HCT116 (cell line): Measurements from ENCODE around the gene LTB4R. TPM values are rescaled to one million over a fixed set of nuclear protein-coding genes. Genes with fewer than 3 reads are reported as not detected.

Experiments used
- ATAC-seq: fragments of 200-7000 bp; cut with Tn5 transposase; 2 replicates; pipeline ENCODE4 v1.9.1; 2020; ENCODE audit warnings: mild to moderate bottlenecking, moderate library complexity
- BruUV-seq: library from RNA; stranded (reverse); fragments of 400-500 nt; replicated peaks from 2 replicates; lab custom pipeline; 2021; lab: Mats Ljungman, UMichigan
- CTCF ChIA-PET: fragments of 300-600 bp; sonication (Branson Sonifier 250); formaldehyde crosslinking; loops from one replicate; lab custom pipeline; 2021; ENCODE audit warnings: antibody characterized with exemption; lab: Charles Lee
- POLR2A ChIA-PET: fragments of 300-600, 350-600 bp; sonication (Branson Sonifier 250); formaldehyde crosslinking; loops from one replicate; lab custom pipeline; 2021; ENCODE audit warnings: antibody characterized with exemption; lab: Charles Lee
- RAD21 ChIA-PET, 2 experiments: fragments of 300-600 bp; sonication (Branson Sonifier 250); formaldehyde crosslinking; loops; one replicate each; lab custom pipeline; 2023; ENCODE audit warnings: low total read pairs in 2 of 2; ENCODE audit not compliant: uncharacterized antibody in 2 of 2, unreplicated experiment in 2 of 2, low non-redundant PET in 1 of 2; lab: Charles Lee
- DNase-seq: peaks from one replicate; pipeline ENCODE4 v3.0.0-alpha.2; 2010; ENCODE audit warnings: low read depth, low spot score
- H2AFZ ChIP-seq: fragments of 200-600 bp; shearing (Covaris generic), sonication (generic); 2 replicates; pipeline ENCODE4 v1.6.1; 2017; ENCODE audit warnings: low read depth, mixed run types, mixed read lengths, antibody characterized with exemption, low read length; ENCODE audit not compliant: poor library complexity, severe bottlenecking
- H3K27ac ChIP-seq: 2 replicates; pipeline ENCODE4 v1.5.1; 2012; ENCODE audit warnings: low read depth, low read length
- H3K27me3 ChIP-seq: fragments of 200-600 bp; sonication (generic); 2 replicates; pipeline ENCODE4 v1.6.1; 2016; ENCODE audit warnings: mixed run types, low read length, mixed read lengths; ENCODE audit not compliant: insufficient read depth
- H3K36me3 ChIP-seq, 2 experiments: fragments of 200-500 bp in 1 of 2; fragments of 200-600 bp in 1 of 2; sonication (Bioruptor generic) in 1 of 2; sonication (generic) in 1 of 2; 2 replicates each; pipeline versions ENCODE4 v1.5.1 to v1.6.1; 2014 to 2016; ENCODE audit warnings: low read length in 2 of 2, inconsistent platforms in 1 of 2, mixed read lengths in 1 of 2, mixed run types in 1 of 2; ENCODE audit not compliant: insufficient read depth in 2 of 2, control insufficient read depth in 1 of 2
- H3K4me1 ChIP-seq, 2 experiments: fragments of 200-600 bp in 1 of 2; sonication (generic) in 1 of 2; 2 replicates each; pipeline versions ENCODE4 v1.5.1 to v1.6.1; 2012 to 2017; ENCODE audit warnings: low read length in 2 of 2, inconsistent platforms in 1 of 2, mild to moderate bottlenecking in 1 of 2, mixed read lengths in 1 of 2, mixed run types in 1 of 2, moderate library complexity in 1 of 2; ENCODE audit not compliant: insufficient read depth in 2 of 2, control insufficient read depth in 1 of 2
- H3K4me2 ChIP-seq: fragments of 200-600 bp; sonication (generic); 2 replicates; pipeline ENCODE4 v1.6.1; 2017; ENCODE audit warnings: mixed run types, low read length, mixed read lengths
- H3K4me3 ChIP-seq, 2 experiments: fragments of 200-600 bp in 1 of 2; sonication (generic) in 1 of 2; replicated peaks in 1 of 2; 2 replicates each; pipeline ENCODE4 v1.5.1; 2011 to 2016; ENCODE audit warnings: low read length in 2 of 2, control low read depth in 1 of 2, low read depth in 1 of 2, mild to moderate bottlenecking in 1 of 2, mixed read lengths in 1 of 2, mixed run types in 1 of 2
- H3K79me2 ChIP-seq: fragments of 200-600 bp; sonication (generic); 2 replicates; pipeline ENCODE4 v1.6.1; 2017; ENCODE audit warnings: mild to moderate bottlenecking, mixed run types, low read length, moderate library complexity, mixed read lengths; ENCODE audit not compliant: insufficient read depth
- H3K9ac ChIP-seq: fragments of 200-600 bp; sonication (generic); 2 replicates; pipeline ENCODE4 v1.6.1; 2016; ENCODE audit warnings: low read length, mixed read lengths
- H3K9me2 ChIP-seq: fragments of 200-600 bp; sonication (generic), shearing (Covaris generic); 2 replicates; pipeline ENCODE4 v1.6.1; 2017; ENCODE audit warnings: mixed run types, mild to moderate bottlenecking, moderate library complexity; ENCODE audit not compliant: insufficient read depth
- H3K9me3 ChIP-seq, 2 experiments: fragments of 200-500 bp in 1 of 2; fragments of 200-600 bp in 1 of 2; sonication (Bioruptor generic) in 1 of 2; sonication (generic) in 1 of 2; 2 replicates each; pipeline ENCODE4 v1.6.1; 2014 to 2017; ENCODE audit warnings: low read length in 2 of 2, mixed read lengths in 2 of 2, inconsistent platforms in 1 of 2, low read depth in 1 of 2, mild to moderate bottlenecking in 1 of 2, mixed run types in 1 of 2, moderate library complexity in 1 of 2; ENCODE audit not compliant: control insufficient read depth in 1 of 2, insufficient read depth in 1 of 2
- H4K20me1 ChIP-seq: fragments of 200-600 bp; sonication (generic), shearing (Covaris generic); 2 replicates; pipeline ENCODE4 v1.6.1; 2017; ENCODE audit warnings: mixed run types, mild to moderate bottlenecking, moderate library complexity; ENCODE audit not compliant: insufficient read depth
- ATF3 ChIP-seq: IDR thresholded peaks from 2 replicates; pipeline ENCODE4 v1.6.1; 2012
- CBX3 ChIP-seq: IDR thresholded peaks from 2 replicates; pipeline ENCODE4 v1.6.1; 2012; ENCODE audit warnings: low read depth
- EGR1 ChIP-seq: IDR thresholded peaks from 2 replicates; pipeline ENCODE4 v1.6.1; 2012; ENCODE audit warnings: low read depth
- ELF1 ChIP-seq: IDR thresholded peaks from 2 replicates; pipeline ENCODE4 v1.6.1; 2012; ENCODE audit warnings: low read depth, borderline replicate concordance
- EZH2phosphoT487 ChIP-seq: fragments of 200-600 bp; IDR thresholded peaks from 2 replicates; pipeline ENCODE4 v1.6.1; 2018; ENCODE audit warnings: antibody characterized with exemption, borderline replicate concordance
- SP1 ChIP-seq: IDR thresholded peaks from 2 replicates; pipeline ENCODE4 v1.6.1; 2012; ENCODE audit warnings: low read depth
- intact Hi-C: fragments of 100-400 bp; cut with micrococcal nuclease; formaldehyde crosslinking; loops from 2 replicates; pipeline ENCODE4 v1.10.0; 2022
- total RNA-seq: library from RNA; stranded (reverse); gene quantifications from one replicate; pipeline ENCODE4 v1.2.1, GENCODE V29; 2021; ENCODE audit not compliant: unreplicated experiment
- TF ChIP-seq, protein P1 (sequence below): IDR thresholded peaks from 2 replicates; pipeline ENCODE4 v1.6.1; 2012

LTB4R gene
- total RNA-seq, 1 experiment from 2014 or later = 14.8 TPM

GRCh38 chr14:24334431-24335291 is 23.4 kb downstream of the LTB4R start, which contains the start of gene ADCY4:
Gene ADCY4, minus strand, starts transcription at chr14:24335071. Its CDS starts 419 bp downstream, at chr14:24334652.
- RAD21 ChIA-PET = interaction anchor here in 1 of 2 experiments (1.1 kb wide), 1 partner anchor 32 kb away, joined by 3 read pairs; no protein-coding TSS in a partner anchor
- Histone ChIP-seq H2AFZ (peak within 1 kb of the TSS; percentile 96), H3K9ac (peak within 1 kb of the TSS; percentile 39; the same call in 1 of the 2 replicates), H3K36me3 (no peaks in the 10 kb centered on the region), H3K79me2 (no peaks in the 10 kb centered on the region), H3K4me3 (peak within 1 kb of the TSS; percentile 28 to 49), H3K27ac (peak within 1 kb of the TSS; percentile 26; the same call in 1 of the 2 replicates), H3K27me3 (no peaks in the 10 kb centered on the region), H3K4me1 (peaks cover 4 to 12% of the 10 kb centered on the region in 2 experiments), H3K9me2 (no peaks in the 10 kb centered on the region), H3K9me3 (no peaks in the 10 kb centered on the region), H4K20me1 (no peaks in the 10 kb centered on the region), H3K4me2 (peak within 1 kb of the TSS; percentile 84)
- DNase-seq (no peak), ATAC-seq (no peak)
- CTCF ChIA-PET = interaction anchor here (1.4 to 6.3 kb wide), 5 partner anchors 11 to 96 kb away, joined by 4 to 162 read pairs (median 17); partner anchors contain the start of genes CBLN3, DHRS1, KHNYN and NOP9
- intact Hi-C loops = no loop called here
- POLR2A ChIA-PET = interaction anchor here (4.2 kb wide), 1 partner anchor 96 kb away, joined by 38 read pairs; the partner anchor contains the start of genes CBLN3 and KHNYN
- no peak for TF ChIP-seq SP1
- TF ChIP-seq ELF1 = no peak
- TF ChIP-seq CBX3 = no peak
- TF ChIP-seq ATF3 = no peak
- no peak for TF ChIP-seq EZH2phosphoT487
- TF ChIP-seq EGR1 = no peak
- TF ChIP-seq, protein P1, sequence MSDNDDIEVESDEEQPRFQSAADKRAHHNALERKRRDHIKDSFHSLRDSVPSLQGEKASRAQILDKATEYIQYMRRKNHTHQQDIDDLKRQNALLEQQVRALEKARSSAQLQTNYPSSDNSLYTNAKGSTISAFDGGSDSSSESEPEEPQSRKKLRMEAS = no peak
- TF ChIP-seq, all 23 proteins: peak for 0
- BruUV-seq = no TSS peak
